Ramos (cell line): Measurements from ENCODE around the gene CEACAM18.

Experiments
- in situ Hi-C: fragments of 300-500 bp; cut with MboI; formaldehyde crosslinking; loops from one replicate; pipeline ENCODE4 v1.14.3; 2022; ENCODE audit warnings: low sequenced_read_pairs; ENCODE audit not compliant: unreplicated experiment

CEACAM18 gene

GRCh38 chr19:51521781-51522180 is 43.4 kb downstream of the CEACAM18 start:
- in situ Hi-C loops = no loop called here

- in situ Hi-C loops = no loop called here
Measured at GRCh38 chr19:51524666-51525264, 46.4 kb downstream of the CEACAM18 start.

GRCh38 chr19:51525651-51526050 is 47.3 kb downstream of the CEACAM18 start:
- in situ Hi-C loops = no loop called here

GRCh38 chr19:51529301-51529700 is 51.0 kb downstream of the CEACAM18 start:
- in situ Hi-C loops = no loop called here

GRCh38 chr19:51530616-51531015 is 52.3 kb downstream of the CEACAM18 start:
- in situ Hi-C loops = no loop called here

- in situ Hi-C loops = no loop called here
Measured at GRCh38 chr19:51531349-51532315, 53.3 kb downstream of the CEACAM18 start, which contains the start of gene SIGLEC6. TSS of gene SIGLEC6 (minus strand) at chr19:51531670. CDS start at chr19:51531648, 22 bp downstream.

- in situ Hi-C loops = no loop called here
Measured at GRCh38 chr19:51535535-51535934, 57.2 kb downstream of the CEACAM18 start.

- in situ Hi-C loops = no loop called here
Measured at GRCh38 chr19:51539821-51540366, 61.6 kb downstream of the CEACAM18 start.
